ENCODE measurements around the gene RPS28.
A peak's percentile ranks its signal among the peaks of the same experiment; 100 is the strongest.
"Not testable (repeated sequence)": the region's sequence is repeated elsewhere in the genome, so short reads cannot be mapped to it uniquely, and the experiment has no call there.

The RPS28 gene

DNA sequence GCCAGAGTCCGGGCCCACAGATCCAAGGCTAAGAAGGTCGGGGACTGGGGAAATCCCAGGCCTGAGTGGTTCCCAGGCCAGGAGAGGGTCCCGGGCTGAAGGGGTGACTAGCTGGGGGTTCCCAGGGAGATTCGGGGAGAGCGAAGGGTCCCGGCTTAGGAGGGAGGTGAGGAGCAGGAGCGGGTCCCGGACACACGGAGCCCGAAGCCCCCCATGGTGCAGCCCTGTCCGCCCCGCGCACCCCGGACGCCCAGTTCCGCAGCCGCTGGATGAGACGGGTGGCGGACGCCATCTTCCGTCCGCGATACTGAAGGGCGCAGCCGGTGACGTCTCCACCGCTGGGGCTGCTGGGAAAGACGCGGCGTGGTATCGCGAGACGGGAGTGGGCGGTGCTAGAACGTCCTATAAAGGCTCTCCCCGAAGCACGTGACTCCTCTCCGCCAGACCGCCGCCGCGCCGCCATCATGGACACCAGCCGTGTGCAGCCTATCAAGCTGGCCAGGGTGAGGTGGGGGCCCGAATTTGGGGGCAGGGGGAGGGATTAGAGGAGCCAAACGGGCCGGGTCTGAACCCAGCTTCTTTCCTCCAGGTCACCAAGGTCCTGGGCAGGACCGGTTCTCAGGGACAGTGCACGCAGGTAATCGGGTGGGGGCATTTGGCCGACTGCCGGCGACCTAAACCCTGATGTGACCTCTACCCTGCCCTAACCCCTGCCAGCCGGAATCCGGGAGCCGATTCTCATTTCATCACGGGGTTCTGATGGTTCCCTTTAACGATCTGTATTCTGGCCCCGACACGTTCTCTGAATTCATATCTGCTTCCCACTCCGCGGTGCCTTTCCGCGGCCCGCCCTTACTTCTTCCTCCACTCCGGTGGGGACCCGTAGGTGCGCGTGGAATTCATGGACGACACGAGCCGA is at the start of gene RPS28, which contains the start of gene NDUFA7:
TSS of gene RPS28 (plus strand) at position 430 of the 919 bp plus-strand sequence. CDS start at position 465, 35 bp downstream.
TSS of gene NDUFA7 (minus strand) at position 309 of the 919 bp plus-strand sequence. CDS start at position 292, 17 bp downstream.
- DNase-seq = peak; percentile 97

DNA sequence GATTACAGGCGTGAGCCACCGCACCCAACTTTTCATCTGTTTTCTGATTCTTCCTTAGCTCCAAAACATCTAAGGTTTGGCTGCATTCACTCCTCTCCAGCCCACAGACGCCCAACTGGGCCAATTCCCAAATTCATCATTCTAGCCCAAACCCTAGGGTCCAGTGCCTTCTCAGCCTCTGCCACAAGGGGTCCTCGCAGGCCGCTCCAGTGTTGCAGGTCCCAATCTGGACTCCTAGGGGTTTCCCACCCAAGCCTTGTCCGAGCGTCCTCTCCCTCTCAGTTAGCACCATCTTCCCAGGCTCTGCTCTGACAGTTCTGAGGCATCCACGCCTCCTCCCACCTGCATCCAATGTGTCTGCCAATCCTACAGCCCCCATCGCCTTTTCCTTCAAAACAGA is 44.8 kb upstream of the RPS28 start:
- DNase-seq = not testable (repeated sequence)

DNA sequence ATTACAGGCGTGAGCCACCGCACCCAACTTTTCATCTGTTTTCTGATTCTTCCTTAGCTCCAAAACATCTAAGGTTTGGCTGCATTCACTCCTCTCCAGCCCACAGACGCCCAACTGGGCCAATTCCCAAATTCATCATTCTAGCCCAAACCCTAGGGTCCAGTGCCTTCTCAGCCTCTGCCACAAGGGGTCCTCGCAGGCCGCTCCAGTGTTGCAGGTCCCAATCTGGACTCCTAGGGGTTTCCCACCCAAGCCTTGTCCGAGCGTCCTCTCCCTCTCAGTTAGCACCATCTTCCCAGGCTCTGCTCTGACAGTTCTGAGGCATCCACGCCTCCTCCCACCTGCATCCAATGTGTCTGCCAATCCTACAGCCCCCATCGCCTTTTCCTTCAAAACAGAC is 30.0 kb upstream of the RPS28 start:
- DNase-seq = not testable (repeated sequence)

DNA sequence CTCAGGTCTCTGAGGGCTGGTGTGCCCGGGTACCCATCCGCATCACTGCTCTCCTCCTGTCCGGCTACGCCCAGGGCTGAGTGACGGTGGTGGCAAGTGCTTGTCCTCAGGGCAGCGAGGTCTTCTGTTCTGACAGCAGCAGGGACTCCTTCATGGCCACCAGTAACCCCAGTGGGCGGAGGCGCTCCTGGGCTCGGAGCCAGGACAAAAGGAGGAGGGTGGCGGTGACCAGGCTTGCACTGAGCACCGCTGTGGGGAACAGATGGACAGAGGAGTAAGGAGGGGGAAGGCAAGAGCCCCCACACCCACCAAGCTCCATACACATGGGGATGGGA is 19.0 kb upstream of the RPS28 start:
- peak; percentile 30 for DNase-seq

DNA sequence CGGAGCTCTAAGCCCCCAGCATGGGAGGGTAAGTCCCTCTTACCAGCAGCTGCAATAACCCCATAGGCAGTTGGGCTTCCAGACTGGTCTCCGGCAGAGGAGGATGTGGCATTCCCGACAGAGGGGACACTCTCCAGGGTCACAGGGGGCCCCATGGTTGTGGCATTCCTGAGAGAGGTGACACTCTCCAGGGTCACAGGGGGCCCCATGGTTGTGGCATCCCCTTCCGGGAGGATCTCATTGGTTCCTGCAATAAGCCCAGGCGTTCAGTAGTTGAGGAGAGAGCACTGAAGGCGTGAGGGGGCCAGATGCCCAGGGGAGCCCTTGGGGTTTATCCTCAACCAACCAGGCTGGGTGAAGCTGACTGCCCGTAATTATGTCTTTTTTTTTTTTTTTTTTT is 18.6 kb upstream of the RPS28 start:
- no peak for DNase-seq

DNA sequence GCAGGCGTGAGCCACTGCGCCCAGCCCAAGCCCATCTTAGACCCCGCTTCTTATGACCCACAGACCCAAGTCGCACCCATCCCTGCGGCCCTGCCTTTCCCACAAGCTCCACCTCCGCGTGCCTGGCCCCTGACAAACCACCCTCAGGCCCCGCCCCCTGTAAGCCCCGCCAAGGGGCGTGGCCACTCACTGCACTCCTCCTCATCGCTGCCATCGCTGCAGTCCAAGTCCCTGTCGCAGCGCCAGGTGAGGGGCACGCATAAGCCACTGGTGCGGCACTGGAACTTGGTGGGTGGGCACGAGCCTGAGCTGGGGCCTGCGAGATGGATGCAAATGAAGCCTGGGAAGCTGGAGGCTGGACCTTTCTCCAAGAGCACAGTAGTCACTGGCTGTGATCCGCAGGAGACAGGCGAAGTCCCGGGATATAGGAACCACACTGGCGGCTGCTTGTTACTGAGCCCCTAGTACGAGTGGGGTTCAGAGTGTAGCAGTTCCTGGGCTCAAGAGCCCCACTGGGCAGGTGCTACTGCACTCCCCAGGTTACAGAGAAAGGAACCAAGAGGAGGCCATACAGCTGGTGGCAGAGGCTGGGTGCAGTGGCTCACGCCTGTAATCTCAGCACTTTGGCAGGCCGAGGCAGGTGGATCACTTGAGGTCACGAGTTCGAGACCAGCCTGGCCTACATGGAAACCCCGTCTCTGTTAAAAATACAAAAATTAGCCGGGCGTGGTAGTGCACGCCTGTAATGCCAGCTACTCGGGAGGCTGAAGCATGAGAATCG is 16.3 kb upstream of the RPS28 start:
- DNase-seq = no peak

DNA sequence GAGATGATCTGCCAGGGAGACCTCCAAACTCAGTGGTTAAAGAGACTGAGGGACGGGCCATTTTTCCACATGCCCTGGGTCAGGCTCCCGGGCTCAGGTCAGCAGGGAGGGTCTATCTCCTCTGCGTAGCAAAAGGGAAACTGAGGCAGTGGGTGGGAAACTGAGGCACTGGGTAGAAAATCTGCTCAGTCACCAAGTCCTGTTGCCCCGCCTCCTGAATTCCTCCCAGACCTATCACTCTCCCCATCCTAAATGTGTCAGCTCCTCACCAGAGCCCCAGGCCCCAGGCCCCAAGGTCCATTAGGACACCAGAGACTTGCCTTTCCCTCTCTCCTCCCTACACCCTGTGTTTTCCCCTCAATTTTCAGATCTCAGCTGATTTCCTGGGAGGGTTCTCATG is 15.5 kb upstream of the RPS28 start:
- no peak for DNase-seq

DNA sequence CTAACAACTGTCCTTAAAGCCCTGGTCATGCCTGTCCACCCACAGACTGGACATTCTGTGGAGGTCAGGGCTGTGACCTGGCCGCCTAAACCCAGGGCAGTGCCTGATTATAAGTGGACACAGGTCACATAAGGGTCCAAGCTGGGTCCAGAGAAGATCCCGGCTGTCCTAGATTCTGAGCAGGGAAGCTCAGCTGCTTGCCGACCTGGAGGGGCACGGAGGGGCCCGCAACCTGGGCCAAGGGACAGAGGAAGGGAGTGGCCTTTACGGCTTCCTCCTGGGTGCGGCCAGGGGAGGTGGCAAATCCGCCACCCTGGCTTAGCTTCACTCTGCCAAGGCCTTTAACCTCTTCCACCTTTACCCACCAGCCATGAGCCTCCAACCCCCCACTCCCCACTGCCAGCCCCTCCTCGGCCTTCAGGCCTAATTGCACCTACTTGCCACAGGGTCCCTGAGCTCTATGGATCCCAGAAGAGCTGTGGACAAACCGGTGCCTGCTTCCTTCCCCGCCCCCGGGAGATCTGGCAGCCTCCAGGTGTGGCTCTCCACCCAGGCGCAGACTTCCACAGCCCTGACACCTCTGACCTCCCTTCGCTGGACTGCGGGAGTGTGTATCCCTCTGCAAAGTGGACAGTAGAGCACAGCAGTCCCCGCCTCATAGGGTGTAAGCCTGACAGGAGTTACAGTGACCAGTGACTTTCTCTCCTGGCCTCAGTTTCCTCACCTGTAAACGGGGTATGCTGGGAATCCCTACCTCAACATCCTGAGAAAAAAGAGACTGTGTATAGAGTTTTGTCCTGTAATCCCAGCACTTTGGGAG is 14.9 kb upstream of the RPS28 start:
- DNase-seq = no peak

DNA sequence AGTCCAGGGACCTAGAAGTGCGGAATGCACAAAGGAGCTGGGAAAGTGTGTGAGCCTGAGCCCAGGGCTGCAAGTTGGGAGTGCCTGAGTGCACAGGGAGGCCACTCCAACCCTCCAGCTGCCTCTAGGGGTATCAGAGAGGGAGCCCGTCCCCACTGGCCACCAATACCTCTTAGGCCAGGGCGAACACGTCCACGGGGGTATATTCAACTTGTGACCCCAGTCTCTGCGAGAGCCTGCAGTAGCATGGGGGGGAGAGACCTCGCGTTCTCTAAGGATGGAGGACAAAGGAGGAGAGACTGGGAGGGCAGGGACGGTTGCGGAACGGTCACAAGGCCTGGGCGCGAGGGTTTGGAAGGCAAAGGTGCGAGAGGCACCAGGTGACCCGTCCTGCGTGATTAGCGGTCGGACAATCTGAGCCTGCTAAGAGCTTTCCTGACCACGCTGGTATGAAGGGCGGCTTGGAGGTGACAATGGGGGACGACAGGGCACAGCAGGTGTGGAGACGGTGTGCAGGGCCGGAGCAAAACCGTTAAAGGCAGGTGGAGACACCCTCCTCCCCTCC is 13.8 kb upstream of the RPS28 start:
- DNase-seq = peak; percentile 58

DNA sequence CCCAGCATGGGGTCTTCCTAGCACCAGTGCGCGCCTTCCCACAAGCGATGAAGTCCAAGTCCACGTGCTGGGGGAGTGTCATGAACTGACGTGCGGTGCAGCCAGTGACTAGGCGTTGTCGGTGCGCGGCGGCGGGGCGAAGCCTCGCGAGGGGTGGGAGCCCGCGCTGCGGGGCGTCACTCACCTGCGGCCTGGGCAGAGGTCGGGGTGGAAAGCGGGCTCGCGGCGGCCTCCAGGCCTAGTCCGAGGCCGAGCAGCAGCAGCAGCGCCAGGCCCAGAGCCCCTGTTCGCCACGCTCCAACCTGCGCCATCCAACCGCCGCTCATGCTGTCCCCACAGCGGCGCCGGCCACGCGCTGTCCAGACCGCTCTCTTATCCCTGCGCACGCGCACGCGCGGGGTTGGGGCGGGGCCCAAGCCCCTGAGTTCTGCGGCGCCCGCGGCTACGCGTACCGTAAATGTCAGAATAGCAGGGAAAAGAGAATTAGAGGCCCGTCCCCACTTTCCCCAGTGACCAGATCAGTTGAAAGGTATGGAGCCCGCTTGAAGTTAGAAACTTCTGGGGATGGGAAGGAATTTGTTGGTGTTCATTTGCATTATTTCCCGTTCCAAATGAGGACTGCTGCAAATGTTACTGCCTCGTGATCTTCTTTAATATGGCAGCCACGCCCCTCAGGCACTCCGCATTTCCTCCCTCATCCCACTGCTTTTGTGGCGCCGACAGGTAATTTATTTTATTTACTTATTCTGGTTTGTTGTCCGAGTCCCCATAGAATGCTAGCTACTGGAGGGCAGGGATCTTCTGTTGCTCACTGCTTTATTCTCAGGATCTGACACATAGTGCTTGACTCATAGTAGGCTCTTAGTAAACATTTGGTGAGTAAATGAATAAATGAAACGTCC is 13.1 kb upstream of the RPS28 start, which contains the start of gene CD320:
TSS of gene CD320 (minus strand) at position 394 of the 902 bp plus-strand sequence. CDS start at position 326, 68 bp downstream.
- DNase-seq = peak; percentile 98

DNA sequence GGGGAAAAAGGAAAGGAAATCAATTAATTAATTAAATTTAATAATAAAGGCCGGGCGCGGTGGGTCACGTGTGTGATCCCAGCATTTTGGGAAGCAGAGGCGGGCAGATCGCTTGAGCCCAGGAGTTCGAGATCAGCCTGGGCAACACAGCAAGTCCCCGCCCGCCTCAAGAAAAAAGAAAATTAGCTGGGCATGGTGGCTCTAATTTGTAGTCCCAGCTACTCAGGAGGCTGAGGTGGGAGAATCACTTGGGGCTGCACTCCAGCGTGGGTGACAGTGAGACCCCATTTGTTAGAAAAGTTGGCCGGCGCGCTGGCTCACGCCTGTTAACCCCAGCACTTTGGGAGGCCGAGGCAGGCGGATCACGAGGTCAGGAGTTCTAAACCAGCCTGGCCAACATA is 12.4 kb upstream of the RPS28 start:
- DNase-seq = no peak

DNA sequence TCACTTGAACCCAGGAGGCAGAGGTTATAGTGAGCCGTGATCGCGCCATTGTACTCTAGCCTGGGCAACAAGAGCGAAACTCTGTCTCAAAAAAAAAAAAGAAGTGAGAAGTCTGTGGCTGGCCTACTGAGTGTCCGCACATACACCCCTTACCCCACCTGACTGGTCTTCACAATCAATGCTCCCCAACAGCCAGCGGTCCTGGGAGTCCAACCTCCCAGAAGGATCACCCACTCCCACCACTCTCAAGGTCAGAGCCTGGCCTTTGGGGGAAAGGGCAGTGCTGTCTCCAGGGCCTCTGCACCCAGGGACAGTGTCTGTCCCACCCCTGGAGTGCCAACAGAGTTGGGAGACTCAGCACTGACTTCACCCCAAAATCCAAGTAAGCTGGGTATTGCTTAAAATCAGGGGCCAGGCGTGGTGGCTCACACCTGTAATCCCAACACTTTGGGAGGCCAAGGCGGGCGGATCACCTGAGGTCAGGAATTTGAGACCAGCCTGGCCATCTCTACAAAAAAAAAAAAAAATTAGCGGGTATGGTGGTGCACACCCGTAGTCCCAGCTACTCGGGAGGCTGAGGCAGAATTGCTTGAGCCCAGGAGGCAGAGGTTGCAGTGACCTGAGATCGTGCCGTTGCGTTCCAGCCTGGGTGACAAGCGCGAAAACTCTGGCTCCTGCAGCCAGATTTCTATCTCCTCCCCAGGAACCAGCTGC is 10.8 kb upstream of the RPS28 start:
- no peak for DNase-seq

DNA sequence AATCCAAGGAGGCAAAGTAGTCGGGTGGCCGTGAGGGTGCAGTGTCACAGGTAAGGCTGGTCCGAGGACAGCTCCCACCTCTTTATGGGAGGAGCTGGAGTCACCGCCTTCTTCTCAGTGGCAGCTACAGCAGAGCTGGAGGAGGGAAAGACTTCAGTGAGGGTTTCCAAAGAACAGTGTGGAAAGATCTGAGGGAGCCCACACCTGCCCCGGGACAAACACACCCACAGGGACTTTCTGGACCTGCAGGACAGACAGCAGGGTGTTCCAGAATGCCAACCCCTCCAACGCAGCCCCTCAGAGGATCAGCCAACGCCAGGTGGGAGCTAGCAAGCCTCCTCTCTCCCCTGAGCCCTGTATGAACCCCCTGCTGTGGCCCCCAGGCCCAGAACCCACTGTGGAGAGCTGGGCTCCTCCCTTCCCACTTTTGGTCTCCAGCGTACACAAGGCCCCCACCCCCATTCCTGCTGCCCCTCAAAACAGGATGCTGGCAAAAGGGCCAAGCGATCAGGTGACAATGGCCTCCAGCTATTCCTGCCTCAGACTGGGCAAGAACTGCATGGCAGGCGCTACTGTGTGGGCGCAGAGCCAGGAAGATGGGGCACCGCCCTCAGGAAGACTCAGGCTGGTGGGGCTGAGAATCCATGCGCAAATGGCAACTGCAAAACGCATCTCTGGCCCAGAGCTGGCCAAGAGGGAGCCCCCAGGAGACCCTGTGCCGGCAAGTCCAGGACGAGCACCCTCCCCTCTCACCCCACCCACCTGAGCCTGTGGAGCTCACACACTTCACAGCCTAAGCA is 9.6 kb upstream of the RPS28 start:
- peak; percentile 91 for DNase-seq

DNA sequence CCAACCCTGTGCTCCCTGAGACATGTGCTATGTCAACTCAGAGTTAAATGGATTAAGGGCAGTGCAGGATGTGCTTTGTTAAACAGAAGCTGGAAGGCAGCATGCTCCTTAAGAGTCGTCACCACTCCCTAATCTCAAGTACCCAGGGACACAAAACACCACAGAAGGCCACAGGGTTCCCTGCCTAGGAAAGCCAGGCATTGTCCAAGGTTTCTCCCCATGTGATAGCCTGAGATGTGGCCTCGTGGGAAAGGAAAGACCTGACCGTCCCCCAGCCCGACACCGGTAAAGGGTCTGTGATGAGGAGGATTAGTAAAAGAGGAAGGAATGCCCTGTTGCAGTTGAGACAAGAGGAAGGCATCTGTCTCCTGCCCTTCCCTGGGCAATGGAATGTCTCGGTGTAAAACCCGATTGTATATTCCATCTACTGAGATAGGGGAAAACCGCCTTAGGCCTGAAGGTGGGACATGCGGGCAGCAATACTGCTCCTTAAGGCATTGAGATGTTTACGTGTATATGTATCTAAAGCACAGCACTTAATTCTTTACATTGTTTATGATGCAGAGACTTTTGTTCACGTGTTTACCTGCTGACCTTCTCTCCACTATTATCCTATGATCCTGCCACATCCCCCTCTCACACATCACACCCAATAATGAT is 6.2 kb upstream of the RPS28 start:
- not testable (repeated sequence) for DNase-seq

DNA sequence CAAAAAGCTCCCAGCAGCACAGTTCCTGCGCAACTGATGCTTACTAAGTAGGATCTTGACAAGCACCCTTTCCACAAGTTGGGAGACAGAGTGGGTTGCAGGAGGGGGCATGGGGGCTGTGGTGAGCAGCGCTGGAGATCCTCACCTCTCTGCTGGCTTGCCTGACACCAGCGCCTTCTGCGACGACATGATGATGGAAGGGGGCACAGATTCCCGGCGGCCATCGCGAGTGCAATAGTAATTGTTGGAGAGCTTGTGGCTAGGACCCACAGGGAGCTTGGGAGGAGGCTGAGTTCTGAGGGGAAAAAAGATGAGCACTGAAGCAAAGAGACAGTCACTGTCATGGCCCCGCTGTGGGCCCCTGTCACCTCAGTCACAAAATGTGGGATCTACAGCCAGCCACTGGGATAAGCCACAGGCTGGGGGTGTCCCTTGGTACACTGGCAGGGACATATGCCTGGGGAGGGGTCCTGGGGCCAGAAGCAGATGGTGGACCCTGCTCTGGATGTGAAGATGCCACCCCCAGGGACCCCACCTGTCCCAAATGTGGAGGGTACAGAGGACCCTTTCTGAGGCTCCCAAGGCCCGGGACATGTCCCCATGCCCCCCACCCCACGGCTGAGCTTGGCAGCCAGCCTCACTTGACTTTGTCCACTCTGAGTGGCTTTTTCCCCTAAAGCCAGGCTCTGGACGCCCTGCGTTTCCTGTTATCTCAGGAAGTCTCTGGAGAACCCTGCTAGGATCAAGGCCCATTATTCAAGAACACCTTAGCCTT is 4.8 kb upstream of the RPS28 start:
- DNase-seq = no peak

DNA sequence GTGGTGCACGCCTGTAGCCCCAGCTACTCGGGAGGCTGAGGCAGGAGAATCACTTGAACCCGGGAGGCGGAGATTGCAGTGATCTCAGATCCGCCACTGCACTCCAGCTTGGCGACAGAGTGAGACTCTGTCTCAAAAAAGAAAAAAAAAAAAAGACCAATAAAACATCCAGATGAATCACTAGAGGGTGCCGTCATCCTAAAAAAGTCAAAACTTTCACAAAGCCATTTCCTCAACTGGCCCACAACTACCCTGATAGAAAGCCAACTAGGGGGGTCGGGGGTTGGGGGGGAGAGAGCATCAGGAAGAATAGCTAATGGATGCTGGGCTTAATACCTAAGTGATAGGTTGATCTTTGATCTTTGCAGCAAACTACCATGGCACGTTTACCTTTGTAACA is 2.5 kb upstream of the RPS28 start:
- DNase-seq = not testable (repeated sequence)

DNA sequence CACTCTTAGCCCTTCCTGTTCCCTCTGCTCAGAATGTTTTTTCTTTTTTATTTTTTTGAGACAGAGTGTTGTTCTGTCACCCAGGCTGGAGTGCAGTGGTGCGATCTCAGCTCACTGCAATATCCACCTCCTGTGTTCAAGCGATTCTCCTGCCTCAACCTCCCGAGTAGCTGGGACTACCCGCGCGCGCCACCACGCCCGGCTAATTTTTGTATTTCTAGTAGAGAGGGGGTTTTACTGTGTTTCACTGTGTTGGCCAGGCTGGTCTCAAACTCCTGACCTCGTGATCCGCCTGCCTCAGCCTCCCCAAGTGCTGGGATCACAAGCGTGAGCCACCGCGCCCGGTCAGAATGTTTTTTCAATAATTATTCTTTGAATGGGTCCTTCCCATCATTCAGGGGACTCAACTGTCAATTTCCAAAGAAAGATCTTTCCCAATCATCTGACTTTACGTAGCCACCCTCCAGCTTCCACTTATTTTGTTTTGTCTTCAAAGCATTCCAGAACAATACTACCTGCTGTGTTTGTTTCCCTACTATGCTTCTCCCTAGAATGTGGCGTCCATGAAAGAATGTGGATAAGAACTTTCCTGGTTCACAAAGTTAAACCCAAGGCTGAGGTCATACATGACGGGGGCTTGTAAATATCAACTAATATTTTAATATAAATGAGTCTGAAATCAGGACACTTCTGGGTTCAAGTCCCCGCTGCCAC is 1.3 kb upstream of the RPS28 start:
- no peak for DNase-seq

DNA sequence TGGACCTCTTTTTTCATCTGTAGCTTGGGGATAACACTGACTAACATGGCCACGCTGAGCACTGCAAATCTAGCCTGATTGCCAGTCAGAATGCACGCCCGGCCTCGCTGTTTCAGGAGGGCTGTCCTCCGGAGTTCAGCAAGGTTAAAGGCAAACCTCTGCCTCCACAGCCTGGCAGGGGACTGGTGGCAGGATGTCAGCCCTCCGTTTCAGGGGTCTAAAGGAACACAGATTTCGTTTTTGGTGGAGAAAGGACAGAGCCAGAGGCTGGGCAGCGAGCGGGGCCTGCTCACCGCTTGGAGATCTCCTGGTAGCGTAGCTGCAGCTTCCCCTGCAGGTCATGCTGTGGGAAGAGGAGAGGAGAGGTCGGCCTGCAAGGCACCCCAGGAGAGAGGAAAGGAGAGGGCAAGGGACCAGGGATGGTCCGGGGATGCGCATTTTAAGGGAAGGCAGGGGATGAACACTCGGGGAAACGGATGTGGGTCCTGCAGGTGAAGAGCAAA is 681 bp upstream of the RPS28 start:
- peak; percentile 46 for DNase-seq
